ENCODE data around the gene WDFY4. TPM values are rescaled to one million over a fixed set of nuclear protein-coding genes. Genes with fewer than 3 reads are reported as not detected.

Gene WDFY4
- total and polyA plus RNA-seq, 2 of the 4 experiments (the other 2 are of a cell fraction) = not detected

GRCh38 chr10:48799341-48800006 is 114.8 kb downstream of the WDFY4 start:
- DNase-seq = no peak
- ChIA-PET CTCF (no interaction called here), POLR2A (ENCODE audit: unreplicated experiment) (interaction anchor here (1.1 kb wide), 1 partner anchor 16 kb away, joined by 5 read pairs; no protein-coding TSS in a partner anchor)
- Histone ChIP-seq H2BK20ac (ENCODE audit: low read depth, low read length) (no peak overlapping the region), H3K14ac (replicated peaks; ENCODE audit: low read depth, low read length) (no peak overlapping the region), H4K5ac (ENCODE audit: low read depth, low read length) (no peak overlapping the region), H3K4me1 (ENCODE audit: control insufficient read depth, insufficient read depth, low read length) (no peaks in the 10 kb centered on the region), H4K20me1 (ENCODE audit: insufficient read depth, low read length) (no peaks in the 10 kb centered on the region), H3K56ac (ENCODE audit: extremely low read depth, insufficient read depth, low read length) (no peak overlapping the region), H3K23ac (ENCODE audit: low read depth, low read length) (no peak overlapping the region), H2AK5ac (ENCODE audit: low read depth, low read length) (no peak overlapping the region), H3K4me3 (ENCODE audit: insufficient read depth, low read depth, low read length) (no peak overlapping the region), H2AFZ (replicated peaks; ENCODE audit: low read length, poor library complexity) (no peak overlapping the region), H3K27ac (ENCODE audit: insufficient read depth, low read length) (no peak overlapping the region), H3K4me2 (ENCODE audit: low read depth, low read length) (no peak overlapping the region), H3K36me3 (ENCODE audit: control insufficient read depth, insufficient read depth, low read length) (no peaks in the 10 kb centered on the region), H2BK120ac (ENCODE audit: low read depth, low read length) (no peak overlapping the region), H3K79me1 (ENCODE audit: low read depth in 1 of 2, low read length in 2 of 2) (no peaks in the 10 kb centered on the region), H3K9me3 (ENCODE audit: control insufficient read depth, insufficient read depth, low read length) (no peaks in the 10 kb centered on the region), H2BK5ac (ENCODE audit: low read depth, low read length, poor library complexity, severe bottlenecking) (no peak overlapping the region), H3K27me3 (ENCODE audit: control insufficient read depth, insufficient read depth, low read length) (peaks cover 8% of the 10 kb centered on the region), H4K91ac (ENCODE audit: insufficient read depth, low read depth, low read length) (no peak overlapping the region), H4K8ac (ENCODE audit: low read depth in 2 of 2, low read length in 2 of 2) (no peak overlapping the region), H3K9ac (ENCODE audit: low read depth, low read length) (no peak overlapping the region), H2AK9ac (replicated peaks; ENCODE audit: low read depth, low read length, poor library complexity) (no peak overlapping the region), H2BK15ac (ENCODE audit: low read depth, low read length) (no peak overlapping the region), H3K4ac (ENCODE audit: low read depth, low read length) (no peak overlapping the region), H3K9me1 (ENCODE audit: insufficient read depth, low read length) (no peaks in the 10 kb centered on the region), H3K18ac (ENCODE audit: low read depth, low read length) (no peak overlapping the region)
- in situ Hi-C loops (cut with MboI; ENCODE audit: low sequenced_read_pairs) (no loop called here), intact Hi-C loops (cut with micrococcal nuclease) (no loop called here), dilution Hi-C loops (cut with HindIII; ENCODE audit: low sequenced_read_pairs, unreplicated experiment) (no loop called here)
- no peak for ATAC-seq (ENCODE audit: low read depth)
- TF ChIP-seq SMC3 (IDR thresholded peaks at IDR 0.05; ENCODE audit: low read depth, low read length) = no peak
- no peak for TF ChIP-seq BHLHE40 (IDR thresholded peaks at IDR 0.05; ENCODE audit: low read depth, low read length)
- no peak for TF ChIP-seq MXI1 (IDR thresholded peaks at IDR 0.05; ENCODE audit: borderline replicate concordance, low read depth, low read length)
- TF ChIP-seq RAD21 (IDR thresholded peaks at IDR 0.05; ENCODE audit: low read length) = no peak
- TF ChIP-seq POLR2A (IDR thresholded peaks at IDR 0.05; ENCODE audit: low read depth, low read length) = no peak
- TF ChIP-seq RCOR1 (IDR thresholded peaks at IDR 0.05; ENCODE audit: insufficient replicate concordance, low read length) = no peak
- TF ChIP-seq MAFK (IDR thresholded peaks at IDR 0.05; ENCODE audit: low read depth, low read length) = no peak
- TF ChIP-seq NFE2L2 (IDR thresholded peaks at IDR 0.05; ENCODE audit: low read depth, low read length) = no peak
- TF ChIP-seq RFX5 (IDR thresholded peaks at IDR 0.05; ENCODE audit: low read depth, low read length) = no peak
- TF ChIP-seq ELK1 (IDR thresholded peaks at IDR 0.05; ENCODE audit: borderline replicate concordance, low read depth, low read length) = no peak
- no peak for TF ChIP-seq CEBPB (IDR thresholded peaks at IDR 0.05; ENCODE audit: low read depth, low read length)
- BruUV-seq (replicated peaks) = no TSS peak
- WGBS, 2 experiments (ENCODE audit: extremely low coverage in 2 of 2, insufficient read length in 1 of 2) = 81% methylated on average over 4 of the region's 17 CpGs; no CpG with 5 or more reads in 1 of the 2 experiments

Data from IMR-90 (cell line).